Measurements from ENCODE around the gene CTBP2.

DNA sequence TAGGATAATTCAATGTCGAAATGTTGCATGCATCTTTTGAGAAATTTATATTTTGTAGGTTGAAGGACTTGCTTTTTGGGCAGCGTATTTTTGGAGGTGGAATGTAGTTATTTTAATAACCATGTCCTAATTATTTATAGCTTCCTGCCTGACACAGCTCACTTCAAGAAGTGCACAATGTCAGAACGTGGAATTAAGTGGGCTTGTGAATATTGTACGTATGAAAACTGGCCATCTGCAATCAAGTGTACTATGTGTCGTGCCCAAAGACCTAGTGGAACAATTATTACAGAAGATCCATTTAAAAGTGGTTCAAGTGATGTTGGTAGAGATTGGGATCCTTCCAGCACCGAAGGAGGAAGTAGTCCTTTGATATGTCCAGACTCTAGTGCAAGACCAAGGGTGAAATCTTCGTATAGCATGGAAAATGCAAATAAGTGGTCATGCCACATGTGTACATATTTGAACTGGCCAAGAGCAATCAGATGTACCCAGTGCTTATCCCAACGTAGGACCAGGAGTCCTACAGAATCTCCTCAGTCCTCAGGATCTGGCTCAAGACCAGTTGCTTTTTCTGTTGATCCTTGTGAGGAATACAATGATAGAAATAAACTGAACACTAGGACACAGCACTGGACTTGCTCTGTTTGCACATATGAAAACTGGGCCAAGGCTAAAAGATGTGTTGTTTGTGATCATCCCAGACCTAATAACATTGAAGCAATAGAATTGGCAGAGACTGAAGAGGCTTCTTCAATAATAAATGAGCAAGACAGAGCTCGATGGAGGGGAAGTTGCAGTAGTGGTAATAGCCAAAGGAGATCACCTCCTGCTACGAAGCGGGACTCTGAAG, 217.8 kb downstream of the CTBP2 start:
- TF ChIP-seq EZH2 (optimal IDR thresholded peaks at IDR 0.05; ENCODE audit: low read depth, low read length) (no peak), EZH2phosphoT487 (IDR thresholded peaks at IDR 0.05; ENCODE audit: low read length) (no peak)
- TF ChIP-seq, protein P1, sequence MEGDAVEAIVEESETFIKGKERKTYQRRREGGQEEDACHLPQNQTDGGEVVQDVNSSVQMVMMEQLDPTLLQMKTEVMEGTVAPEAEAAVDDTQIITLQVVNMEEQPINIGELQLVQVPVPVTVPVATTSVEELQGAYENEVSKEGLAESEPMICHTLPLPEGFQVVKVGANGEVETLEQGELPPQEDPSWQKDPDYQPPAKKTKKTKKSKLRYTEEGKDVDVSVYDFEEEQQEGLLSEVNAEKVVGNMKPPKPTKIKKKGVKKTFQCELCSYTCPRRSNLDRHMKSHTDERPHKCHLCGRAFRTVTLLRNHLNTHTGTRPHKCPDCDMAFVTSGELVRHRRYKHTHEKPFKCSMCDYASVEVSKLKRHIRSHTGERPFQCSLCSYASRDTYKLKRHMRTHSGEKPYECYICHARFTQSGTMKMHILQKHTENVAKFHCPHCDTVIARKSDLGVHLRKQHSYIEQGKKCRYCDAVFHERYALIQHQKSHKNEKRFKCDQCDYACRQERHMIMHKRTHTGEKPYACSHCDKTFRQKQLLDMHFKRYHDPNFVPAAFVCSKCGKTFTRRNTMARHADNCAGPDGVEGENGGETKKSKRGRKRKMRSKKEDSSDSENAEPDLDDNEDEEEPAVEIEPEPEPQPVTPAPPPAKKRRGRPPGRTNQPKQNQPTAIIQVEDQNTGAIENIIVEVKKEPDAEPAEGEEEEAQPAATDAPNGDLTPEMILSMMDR (IDR thresholded peaks at IDR 0.05; ENCODE audit: low read length) = no peak

Data from MM.1S (cell line).